SKM-1 treated with dmso at 0.1 percent for 144 hours (cell line): ENCODE measurements around the gene HOXD12.

Experiments
- DNase-seq: peaks from one replicate; lab custom pipeline; 2025; ENCODE audit not compliant: unreplicated experiment; lab: John Stamatoyannopoulos, UW

HOXD12 gene

DNA sequence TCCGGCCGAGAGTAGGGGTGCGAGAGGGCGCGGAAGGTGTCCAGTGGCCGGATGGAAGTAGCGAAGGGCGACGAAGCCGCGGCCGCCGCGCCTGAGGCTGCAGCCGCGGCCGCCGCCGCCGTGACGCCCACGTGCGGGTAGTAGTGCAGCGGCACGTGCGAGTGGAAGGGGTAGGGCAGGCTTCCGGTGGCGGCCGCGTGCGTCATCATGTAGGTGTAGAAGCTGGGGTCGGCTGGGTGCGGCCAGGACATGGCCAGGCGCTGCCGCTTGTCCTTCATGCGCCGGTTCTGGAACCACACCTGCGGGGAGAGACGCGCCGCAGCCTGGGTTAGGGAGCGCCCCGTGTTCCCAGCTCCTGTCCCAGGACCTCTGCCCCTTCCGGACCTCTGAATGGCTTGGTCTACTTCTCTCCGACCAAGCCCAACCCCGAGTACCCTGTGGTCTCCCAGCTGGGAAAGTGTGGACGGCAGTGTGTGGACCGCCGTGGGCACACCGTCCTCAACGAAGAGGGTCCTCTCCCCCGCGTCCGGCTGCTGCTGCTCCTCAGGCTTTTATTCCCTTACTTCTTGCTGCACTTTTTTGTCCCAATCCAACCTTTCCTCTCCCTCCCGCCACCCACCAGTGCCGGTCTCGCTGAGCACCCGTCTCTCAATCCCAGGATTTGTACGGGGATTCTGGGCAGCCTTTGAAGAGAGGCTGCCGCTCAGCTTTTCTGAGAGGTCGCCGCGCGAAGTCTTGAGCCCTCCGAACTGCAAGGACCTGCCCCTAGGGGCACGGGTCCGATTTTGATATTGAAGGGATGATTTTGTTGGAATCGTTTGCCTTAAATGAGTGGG lies 18.8 kb upstream of the HOXD12 start:
- DNase-seq, result no peak

GRCh38 chr2:176081376-176081836 lies 18.2 kb upstream of the HOXD12 start:
- no peak for DNase-seq

DNA sequence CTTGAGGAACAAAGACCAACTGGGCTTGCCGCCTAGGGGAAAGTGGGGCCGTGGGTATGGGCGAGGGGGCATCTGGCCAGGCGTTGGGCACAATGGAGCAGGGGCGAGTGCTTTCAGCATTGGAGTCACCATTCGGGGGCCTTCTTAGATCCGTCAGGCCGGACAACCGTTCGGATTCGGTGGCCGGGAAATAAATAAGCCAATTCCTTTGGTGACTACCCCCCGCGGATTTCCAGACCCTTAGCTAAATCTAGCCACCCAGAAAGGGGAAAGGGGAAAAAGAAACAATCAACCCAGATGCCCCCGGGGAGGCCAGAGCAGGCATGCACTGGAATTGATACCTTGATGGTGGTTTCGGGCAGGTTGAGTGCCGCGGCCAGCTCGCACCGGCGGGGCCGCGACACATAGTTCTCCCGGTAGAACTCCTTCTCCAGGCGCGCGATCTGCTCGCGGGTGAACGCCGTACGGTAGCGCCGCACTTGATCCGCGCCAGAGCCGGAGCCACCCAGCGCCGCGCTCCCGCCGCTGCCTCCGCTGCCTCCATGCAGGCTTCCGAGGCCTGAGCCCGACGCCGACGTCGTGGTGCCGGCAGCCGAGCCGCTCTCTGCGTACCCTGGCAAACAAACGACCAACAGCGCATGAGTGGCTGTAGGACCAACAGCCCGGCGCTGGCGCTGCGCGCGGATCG lies 17.6 kb upstream of the HOXD12 start:
- no peak for DNase-seq

GRCh38 chr2:176082525-176082823 lies 17.1 kb upstream of the HOXD12 start:
- no peak for DNase-seq

- no peak for DNase-seq
Observed at GRCh38 chr2:176082824-176083751, 16.5 kb upstream of the HOXD12 start.

GRCh38 chr2:176083796-176084261 lies 15.8 kb upstream of the HOXD12 start, which contains the start of gene EVX2:
TSS of gene EVX2 (minus strand) at chr2:176083962. CDS start at chr2:176083776, 186 bp downstream.
- DNase-seq, result no peak

- no peak for DNase-seq
Observed at GRCh38 chr2:176084611-176085119, 14.9 kb upstream of the HOXD12 start.

DNA sequence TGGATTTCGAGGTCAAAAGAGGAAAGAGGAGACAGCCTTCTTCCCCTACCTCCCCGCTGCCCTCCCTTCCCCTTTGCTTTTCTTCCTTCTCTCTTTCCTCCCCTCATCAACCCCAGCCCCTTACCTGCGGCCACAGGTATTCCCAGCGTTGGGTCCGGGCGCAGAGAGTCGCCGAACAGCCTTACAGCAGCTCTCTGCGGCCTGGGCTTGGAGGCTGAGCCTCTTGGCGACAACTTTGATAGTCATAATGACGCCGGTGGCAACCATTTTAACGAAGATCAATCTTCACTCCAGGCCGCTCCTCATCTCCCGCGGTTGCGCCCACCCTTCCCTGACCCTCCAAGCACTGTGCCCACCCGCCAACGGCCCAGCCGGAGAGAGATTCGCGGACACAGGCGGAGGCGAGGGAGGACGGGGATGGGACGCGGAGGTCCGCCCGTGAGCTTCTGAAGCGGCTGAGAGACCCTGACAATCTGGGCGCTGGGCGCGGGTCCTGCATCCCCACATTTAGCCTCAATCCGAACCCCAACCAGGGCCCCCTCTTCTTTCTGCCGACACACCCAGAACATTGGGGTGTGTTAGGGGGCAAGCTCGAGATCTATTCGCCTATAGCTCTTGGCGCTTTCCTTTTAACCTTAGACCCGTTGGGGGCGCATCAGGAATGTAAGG lies 14.3 kb upstream of the HOXD12 start:
- no peak for DNase-seq

- no peak for DNase-seq
Observed at GRCh38 chr2:176085861-176086771, 13.5 kb upstream of the HOXD12 start.

DNA sequence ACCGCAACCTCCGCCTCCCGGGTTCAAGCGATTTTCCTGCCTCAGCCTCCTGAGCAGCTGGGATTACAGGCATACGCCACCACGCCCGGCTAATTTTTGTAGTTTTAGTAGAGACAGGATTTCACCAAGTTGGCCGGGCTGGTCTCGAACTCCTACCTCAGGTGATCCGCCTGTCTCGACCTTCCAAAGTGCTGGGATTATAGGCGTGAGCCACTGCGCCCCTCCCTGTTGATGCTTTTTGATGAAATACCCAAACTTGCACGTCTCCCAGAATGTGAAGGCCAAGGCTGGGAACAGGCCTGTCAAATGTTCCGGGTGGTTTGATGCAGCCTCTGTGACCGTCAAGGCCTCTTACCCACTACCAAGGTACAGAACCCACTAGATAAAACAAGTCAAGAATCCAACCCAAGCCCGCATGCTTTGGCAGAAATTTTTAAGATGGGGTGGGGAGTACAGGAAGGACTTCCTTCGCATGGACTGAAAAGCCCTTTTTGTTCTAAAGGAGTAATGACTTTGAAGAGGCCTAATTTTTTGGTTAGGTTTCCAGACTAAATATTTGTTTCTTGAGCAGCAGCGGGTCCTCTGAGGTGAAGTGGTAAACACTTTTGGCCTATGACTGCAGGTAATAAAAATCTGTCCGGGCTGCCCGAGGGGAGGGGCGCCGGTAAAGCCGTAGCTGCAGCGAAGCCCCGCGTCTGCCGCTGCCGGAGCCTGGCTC lies 12.1 kb upstream of the HOXD12 start:
- no peak for DNase-seq

GRCh38 chr2:176088048-176088936 lies 11.3 kb upstream of the HOXD12 start:
- no peak for DNase-seq

DNA sequence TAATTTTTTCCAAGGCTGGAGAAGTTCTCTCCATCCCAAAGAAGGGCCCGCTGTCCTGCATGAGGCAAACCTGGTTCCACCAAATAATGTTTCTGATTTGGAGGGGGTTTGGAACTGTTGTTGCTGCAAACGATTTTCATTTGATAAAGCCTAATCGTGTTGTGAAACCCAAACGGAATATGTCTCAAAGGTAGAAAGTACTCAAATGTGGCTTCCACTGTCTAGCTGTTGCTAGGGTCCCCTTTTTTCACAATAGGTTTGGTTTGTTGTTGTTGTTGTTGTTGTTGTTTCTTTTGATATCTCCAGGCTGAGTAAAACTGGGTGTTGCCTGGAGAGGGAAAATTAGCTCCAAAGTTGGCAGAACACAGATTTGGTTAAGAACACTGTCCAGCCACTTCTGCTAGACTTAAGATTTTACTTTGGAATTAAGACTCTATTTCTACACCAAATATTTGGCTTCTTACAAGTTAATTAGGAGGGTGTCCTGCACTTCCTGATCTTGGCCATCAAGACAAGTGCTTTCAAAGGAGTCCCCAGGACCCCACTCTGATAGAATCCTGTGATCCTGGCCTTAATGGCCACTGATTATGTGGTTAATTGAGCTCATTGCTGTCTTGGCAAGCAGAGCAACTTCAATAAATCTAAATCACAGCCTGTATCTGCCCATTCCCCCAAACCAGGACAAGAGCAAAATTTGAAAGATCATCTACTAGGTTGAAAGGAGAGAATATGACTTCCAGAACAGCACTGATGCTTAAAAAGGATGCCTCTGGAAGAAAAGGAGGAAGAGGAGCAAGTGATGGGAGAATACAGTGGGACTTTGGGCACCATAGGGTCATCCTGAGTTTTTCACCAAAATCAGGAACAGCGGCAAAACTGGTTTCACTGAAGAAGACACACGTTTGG lies 10.4 kb upstream of the HOXD12 start:
- DNase-seq, result no peak

DNA sequence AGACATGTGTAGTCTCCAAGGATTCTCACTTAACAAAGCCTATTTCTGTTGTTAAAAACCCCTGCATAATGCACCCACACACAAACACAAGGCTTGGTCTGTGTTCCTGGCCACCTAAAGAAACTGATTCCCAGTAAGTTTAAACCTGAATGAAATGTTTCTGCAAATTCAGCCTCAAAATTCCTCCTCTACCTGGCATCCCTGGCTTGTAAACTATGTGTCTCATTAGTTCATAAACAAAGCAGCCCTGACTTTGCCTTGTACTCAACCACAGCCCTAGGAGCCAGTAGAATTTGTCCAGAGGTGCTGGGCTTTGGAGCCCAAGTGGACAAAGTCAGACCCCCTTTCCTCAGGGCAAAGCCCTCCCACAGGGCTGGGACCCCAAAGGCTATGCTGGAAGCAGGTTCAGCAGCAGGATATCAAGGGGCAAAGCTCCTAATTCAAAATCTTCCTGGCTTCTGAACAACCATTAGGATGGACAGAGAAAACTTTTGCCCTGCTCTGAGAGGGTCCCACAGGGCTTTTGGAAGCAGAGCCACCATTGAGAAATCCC lies 9.7 kb upstream of the HOXD12 start:
- DNase-seq, result no peak

DNA sequence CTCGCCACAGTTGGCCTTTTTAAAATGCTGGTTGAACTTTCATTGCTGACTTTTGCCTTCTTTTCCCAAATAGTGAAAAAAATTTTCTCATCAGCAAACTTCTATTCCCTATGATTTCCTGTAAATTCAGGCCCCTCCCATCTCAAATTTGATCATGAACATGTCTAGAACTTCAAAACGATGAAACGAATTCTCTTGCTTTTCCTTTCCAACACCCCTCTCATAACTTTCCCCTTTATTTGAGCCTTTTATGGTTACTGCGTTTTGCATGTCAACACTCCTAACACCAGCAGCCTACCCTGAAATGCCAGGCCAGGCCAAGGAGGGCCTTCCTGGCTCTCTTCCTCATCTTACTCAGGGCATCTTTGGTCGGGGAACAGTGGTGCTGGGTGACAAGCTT lies 8.7 kb upstream of the HOXD12 start:
- no peak for DNase-seq

GRCh38 chr2:176091329-176092258 lies 8.0 kb upstream of the HOXD12 start:
- DNase-seq, result no peak
